IgD-negative memory B cell (primary cell): Measurements from ENCODE around the gene ZCCHC14. TPM values are rescaled to one million over a fixed set of nuclear protein-coding genes. Genes with fewer than 3 reads are reported as not detected.
A peak's percentile ranks its signal among the peaks of the same experiment; 100 is the strongest.

Experiments
- H3K27ac Mint-ChIP-seq, 3 donors: one replicate each; pipeline ENCODE4 v1.8.0; 2020 to 2022; ENCODE audit warnings: mild to moderate bottlenecking in 3 of 3, mixed read lengths in 3 of 3, moderate library complexity in 1 of 3
- H3K27me3 Mint-ChIP-seq: one replicate; pipeline ENCODE4 v1.8.0; 2021; ENCODE audit warnings: mixed read lengths
- H3K36me3 Mint-ChIP-seq: one replicate; pipeline ENCODE4 v1.8.0; 2020; ENCODE audit warnings: mild to moderate bottlenecking, mixed read lengths
- H3K4me1 Mint-ChIP-seq, 3 donors: one replicate each; pipeline ENCODE4 v1.8.0; 2020 to 2022; ENCODE audit warnings: mixed read lengths in 3 of 3, mild to moderate bottlenecking in 1 of 3
- H3K4me3 Mint-ChIP-seq, 4 donors: one replicate each; pipeline ENCODE4 v1.8.0; 2020 to 2022; ENCODE audit warnings: mild to moderate bottlenecking in 4 of 4, mixed read lengths in 4 of 4, moderate library complexity in 3 of 4
- H3K9me3 Mint-ChIP-seq, 3 donors: one replicate each; pipeline ENCODE4 v1.8.0; 2020 to 2021; ENCODE audit warnings: mixed read lengths in 3 of 3, mild to moderate bottlenecking in 1 of 3
- polyA plus RNA-seq: library from polyadenylated mRNA; unstranded; fragments of 300-500 nt; fragmentation: Illumina TruSeq; gene quantifications from one replicate; pipeline ENCODE4 v1.2.3, GENCODE V29; 2021

Gene ZCCHC14
- polyA plus RNA-seq, 1 donor from 2014 or later = 0.53 TPM

GRCh38 chr16:87466975-87467501 lies 25.8 kb downstream of the ZCCHC14 start:
- peaks cover 2% of the 10 kb centered on the region for H3K36me3 Mint-ChIP-seq
- H3K27ac Mint-ChIP-seq = no peak overlapping the region
- H3K9me3 Mint-ChIP-seq = no peaks in the 10 kb centered on the region
- H3K4me3 Mint-ChIP-seq = no peak overlapping the region
- H3K27me3 Mint-ChIP-seq = peaks cover 5% of the 10 kb centered on the region
- peaks cover 12 to 16% (median 16%) of the 10 kb centered on the region in 3 donors for H3K4me1 Mint-ChIP-seq

DNA sequence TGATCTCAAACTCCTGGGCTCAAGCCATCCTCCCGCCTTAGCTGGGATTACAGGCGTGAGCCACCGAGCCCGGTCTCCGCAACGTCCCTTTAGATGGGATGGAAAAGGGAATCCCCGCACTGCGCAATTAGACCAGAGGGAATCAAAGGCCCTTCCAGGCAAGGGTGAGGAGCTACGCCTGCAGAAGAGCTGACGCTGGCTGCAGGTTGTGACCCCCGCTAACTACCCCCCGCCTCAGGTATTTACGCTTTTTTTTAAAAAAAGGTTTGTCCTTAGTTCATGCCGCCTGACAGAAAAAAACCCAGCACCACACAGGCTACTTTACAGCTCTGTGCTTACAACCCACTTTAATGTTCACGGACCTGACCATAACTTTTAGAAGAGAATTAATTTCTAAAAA lies 26.9 kb downstream of the ZCCHC14 start:
- Mint-ChIP-seq H3K27ac (no peak overlapping the region), H3K4me1 (peaks cover 15 to 20% (median 16%) of the 10 kb centered on the region in 3 donors)

DNA sequence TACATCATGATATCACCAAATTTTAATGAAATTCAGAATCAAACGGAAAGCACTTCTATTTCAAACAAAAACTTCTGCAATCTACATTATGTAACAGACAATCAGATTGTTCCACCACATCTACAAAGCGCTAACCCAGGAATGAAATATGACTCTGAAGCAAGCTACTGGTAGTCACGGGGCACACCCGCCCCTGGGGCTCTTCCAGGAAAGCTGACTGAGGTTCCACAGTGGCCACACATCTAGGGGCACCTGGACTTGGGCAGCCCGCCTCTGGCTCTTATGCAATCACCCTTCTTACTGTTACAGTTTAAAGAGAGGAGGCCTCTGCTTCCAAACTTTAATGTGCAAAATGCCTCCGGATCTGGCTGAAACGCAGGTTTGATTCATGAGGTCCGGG lies 27.5 kb downstream of the ZCCHC14 start:
- Mint-ChIP-seq H3K4me3 (peak overlapping the region in 2 of 4 donors; percentile 79 to 84), H3K9me3 (no peaks in the 10 kb centered on the region), H3K27me3 (peaks cover 7% of the 10 kb centered on the region), H3K4me1 (peaks cover 15 to 20% (median 16%) of the 10 kb centered on the region in 3 donors), H3K36me3 (peaks cover 2% of the 10 kb centered on the region), H3K27ac (no peak overlapping the region)

More for the DNA sequence above, 26.9 kb downstream of the ZCCHC14 start:
- no peaks in the 10 kb centered on the region for H3K9me3 Mint-ChIP-seq
- H3K36me3 Mint-ChIP-seq = peaks cover 2% of the 10 kb centered on the region
- H3K27me3 Mint-ChIP-seq = peaks cover 6% of the 10 kb centered on the region
- H3K4me3 Mint-ChIP-seq = no peak overlapping the region

- Mint-ChIP-seq H3K9me3 (no peaks in the 10 kb centered on the region), H3K4me3 (peak overlapping the region in 3 of 4 donors; percentile 36 to 84 (median 79)), H3K27ac (no peak overlapping the region), H3K27me3 (peaks cover 7% of the 10 kb centered on the region), H3K4me1 (peaks cover 15 to 20% (median 16%) of the 10 kb centered on the region in 3 donors), H3K36me3 (peaks cover 2% of the 10 kb centered on the region)
These were observed 28.0 kb downstream of the ZCCHC14 start for GRCh38 chr16:87464691-87465300.

GRCh38 chr16:87463722-87464690 lies 28.8 kb downstream of the ZCCHC14 start:
- Mint-ChIP-seq H3K27me3 (peaks cover 7% of the 10 kb centered on the region), H3K27ac (peak overlapping the region in 2 of 3 donors; percentile 56 to 67), H3K4me3 (peak overlapping the region in 1 of 4 donors; percentile 27), H3K4me1 (peaks cover 15 to 20% (median 16%) of the 10 kb centered on the region in 3 donors), H3K9me3 (no peaks in the 10 kb centered on the region), H3K36me3 (no peaks in the 10 kb centered on the region)

DNA sequence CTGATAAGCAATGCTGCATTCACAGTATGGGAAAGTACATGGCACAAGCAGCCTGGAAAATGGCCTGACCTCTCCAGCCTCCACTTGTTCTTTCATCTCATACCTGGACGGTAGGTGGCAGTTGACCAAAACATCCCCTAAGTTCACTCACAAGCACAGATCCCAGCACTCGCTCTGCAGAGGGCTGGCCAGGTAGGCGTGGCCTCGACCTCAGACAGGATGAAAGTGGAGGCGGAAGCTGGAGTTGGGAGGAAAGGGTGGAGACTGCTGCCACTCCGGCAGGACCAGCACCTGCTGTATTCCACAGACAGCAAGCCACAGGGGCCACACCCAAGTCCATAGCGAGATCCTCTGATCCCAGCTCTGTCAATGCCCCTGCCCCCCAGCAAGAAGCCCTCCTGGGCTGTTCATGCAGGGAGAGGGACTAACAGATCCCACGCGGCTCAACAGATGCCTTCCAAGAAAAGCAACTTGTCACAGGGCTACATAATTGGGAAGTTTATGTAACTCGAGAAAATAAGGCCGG lies 31.3 kb downstream of the ZCCHC14 start:
- H3K27me3 Mint-ChIP-seq = peaks cover 7% of the 10 kb centered on the region
- peaks cover 2% of the 10 kb centered on the region for H3K36me3 Mint-ChIP-seq
- H3K9me3 Mint-ChIP-seq = no peaks in the 10 kb centered on the region
- no peak overlapping the region for H3K27ac Mint-ChIP-seq
- H3K4me3 Mint-ChIP-seq = no peak overlapping the region
- peaks cover 16 to 20% (median 17%) of the 10 kb centered on the region in 3 donors for H3K4me1 Mint-ChIP-seq

DNA sequence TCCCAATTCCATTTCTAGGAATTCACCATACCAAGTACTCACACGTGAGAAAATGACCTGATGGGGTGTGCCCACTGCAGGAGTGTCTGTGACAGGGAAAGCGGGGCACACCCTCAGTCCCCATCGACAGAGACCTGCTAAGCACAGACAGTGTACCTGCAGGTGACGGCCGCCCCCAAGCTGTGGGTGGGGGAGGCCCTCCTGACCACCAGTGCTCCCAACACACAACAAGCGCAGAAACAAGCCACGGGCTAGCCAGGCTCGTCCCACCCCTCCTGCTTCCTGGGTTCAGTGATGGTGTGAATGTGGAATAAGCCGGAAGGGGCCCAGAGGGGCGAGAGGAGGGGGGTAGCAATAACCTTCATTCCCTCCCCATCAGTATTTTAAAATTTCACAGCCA lies 31.9 kb downstream of the ZCCHC14 start:
- peaks cover 2% of the 10 kb centered on the region for H3K36me3 Mint-ChIP-seq
- H3K4me3 Mint-ChIP-seq = no peak overlapping the region

GRCh38 chr16:87459833-87460232 lies 33.0 kb downstream of the ZCCHC14 start:
- Mint-ChIP-seq H3K27ac (no peak overlapping the region), H3K4me1 (peaks cover 11 to 14% (median 12%) of the 10 kb centered on the region in 3 donors), H3K4me3 (no peak overlapping the region), H3K9me3 (no peaks in the 10 kb centered on the region), H3K27me3 (peaks cover 7% of the 10 kb centered on the region), H3K36me3 (peaks cover 2% of the 10 kb centered on the region)

More for the DNA sequence above, 31.9 kb downstream of the ZCCHC14 start:
- Mint-ChIP-seq H3K4me1 (peaks cover 16 to 20% (median 17%) of the 10 kb centered on the region in 3 donors), H3K9me3 (no peaks in the 10 kb centered on the region), H3K27me3 (peaks cover 7% of the 10 kb centered on the region), H3K27ac (no peak overlapping the region)

DNA sequence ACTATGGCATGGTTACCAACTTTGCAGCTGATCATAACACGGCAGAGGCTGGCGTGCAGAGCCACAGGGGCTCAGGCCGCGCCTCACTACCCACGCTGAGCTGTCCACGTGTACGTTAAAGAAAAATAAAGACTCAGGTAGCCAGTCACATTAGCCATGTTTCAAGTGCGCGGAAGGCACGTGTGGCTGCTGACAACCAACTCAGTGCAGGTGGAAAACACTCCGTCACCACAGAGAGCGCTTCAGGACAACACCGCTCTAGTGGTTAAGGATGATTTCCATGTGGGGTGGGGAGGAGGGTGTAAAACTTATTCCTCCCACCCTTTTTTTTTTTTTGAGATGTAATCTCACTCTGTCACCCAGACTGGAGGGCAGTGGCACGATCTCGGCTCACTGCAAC lies 33.8 kb downstream of the ZCCHC14 start:
- Mint-ChIP-seq H3K4me3 (no peak overlapping the region), H3K27ac (no peak overlapping the region), H3K36me3 (peaks cover 2% of the 10 kb centered on the region), H3K4me1 (peaks cover 3 to 6% (median 6%) of the 10 kb centered on the region in 3 donors), H3K9me3 (no peaks in the 10 kb centered on the region), H3K27me3 (peaks cover 7% of the 10 kb centered on the region)

- Mint-ChIP-seq H3K27me3 (peaks cover 5% of the 10 kb centered on the region), H3K27ac (no peak overlapping the region), H3K9me3 (no peaks in the 10 kb centered on the region), H3K4me1 (peaks cover 0 to 6% (median 4%) of the 10 kb centered on the region in 3 donors), H3K36me3 (peaks cover 2% of the 10 kb centered on the region), H3K4me3 (no peak overlapping the region)
These were observed 34.4 kb downstream of the ZCCHC14 start for GRCh38 chr16:87458424-87458915.

DNA sequence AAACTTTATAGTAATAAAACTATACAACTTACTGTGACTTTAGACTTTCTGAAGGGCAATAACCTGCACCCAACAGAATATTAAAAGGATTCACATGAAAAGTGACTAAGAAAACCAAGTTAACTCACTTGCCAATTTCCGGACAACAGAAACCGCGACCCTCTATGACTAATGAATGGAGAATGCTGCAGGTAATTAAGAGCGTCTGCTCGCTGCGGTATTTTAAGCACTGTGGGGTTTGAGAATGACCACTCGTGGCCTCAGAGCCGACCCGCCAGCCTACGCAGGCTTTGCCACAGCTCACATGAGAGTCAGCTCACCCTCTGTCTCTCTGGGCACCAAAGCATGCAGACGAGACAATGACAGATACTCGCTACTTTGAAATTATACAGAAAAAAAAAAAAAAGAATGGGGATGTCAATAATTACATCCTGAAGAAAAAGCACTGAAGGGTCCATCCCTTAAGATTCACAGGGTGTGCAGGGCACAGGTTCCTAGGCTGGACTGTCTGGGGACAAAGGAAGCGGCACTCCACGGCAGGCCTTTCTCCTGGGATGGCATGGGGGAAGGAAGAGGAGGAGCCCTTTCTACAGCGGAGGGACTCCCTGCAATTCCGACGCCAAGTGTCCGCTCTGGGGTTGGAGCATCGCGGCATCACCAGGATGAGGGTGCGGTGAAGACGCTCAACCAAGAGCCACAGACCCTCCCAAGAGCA lies 35.0 kb downstream of the ZCCHC14 start:
- Mint-ChIP-seq H3K27ac (no peak overlapping the region), H3K27me3 (peaks cover 5% of the 10 kb centered on the region), H3K4me1 (peaks cover 0 to 6% (median 4%) of the 10 kb centered on the region in 3 donors), H3K9me3 (no peaks in the 10 kb centered on the region), H3K36me3 (peaks cover 2% of the 10 kb centered on the region), H3K4me3 (no peak overlapping the region)

DNA sequence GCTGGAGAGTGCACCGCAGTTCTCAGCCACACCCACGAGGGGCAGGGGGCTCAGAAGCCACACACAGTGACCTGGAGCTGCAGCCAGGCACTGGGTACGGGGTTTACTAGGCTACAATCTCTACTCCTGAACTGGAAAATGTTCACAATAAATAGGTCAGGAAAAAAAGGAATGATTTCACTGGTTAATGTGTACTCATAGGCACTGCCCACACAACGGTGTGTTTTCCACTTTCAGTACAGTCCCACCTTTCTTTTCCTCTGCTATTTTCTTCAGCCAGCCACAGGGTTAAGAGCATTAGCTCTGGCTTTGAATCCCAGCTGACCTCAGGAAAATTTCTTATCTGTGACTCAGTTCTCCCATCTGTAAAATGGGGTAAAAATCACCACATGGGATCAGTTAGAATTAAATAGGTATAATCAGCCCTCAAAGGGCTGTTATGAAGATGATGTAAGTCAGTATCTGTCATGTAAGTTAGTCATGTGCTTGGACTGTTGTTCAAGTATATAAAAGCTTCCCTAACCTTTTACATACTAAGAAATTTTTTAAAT lies 35.7 kb downstream of the ZCCHC14 start:
- peaks cover 2% of the 10 kb centered on the region for H3K36me3 Mint-ChIP-seq

GRCh38 chr16:87454391-87454790 lies 38.4 kb downstream of the ZCCHC14 start:
- no peaks in the 10 kb centered on the region for H3K9me3 Mint-ChIP-seq
- no peak overlapping the region for H3K27ac Mint-ChIP-seq
- H3K4me1 Mint-ChIP-seq = peaks cover 0 to 4% (median 0%) of the 10 kb centered on the region in 3 donors
- peaks cover 3% of the 10 kb centered on the region for H3K27me3 Mint-ChIP-seq
- H3K36me3 Mint-ChIP-seq = peaks cover 5% of the 10 kb centered on the region
- H3K4me3 Mint-ChIP-seq = no peak overlapping the region

More for the DNA sequence above, 35.7 kb downstream of the ZCCHC14 start:
- H3K27me3 Mint-ChIP-seq = peaks cover 5% of the 10 kb centered on the region
- peaks cover 0 to 5% (median 4%) of the 10 kb centered on the region in 3 donors for H3K4me1 Mint-ChIP-seq
- H3K4me3 Mint-ChIP-seq = no peak overlapping the region
- H3K27ac Mint-ChIP-seq = no peak overlapping the region
- H3K9me3 Mint-ChIP-seq = no peaks in the 10 kb centered on the region

GRCh38 chr16:87453326-87453725 lies 39.5 kb downstream of the ZCCHC14 start:
- H3K27me3 Mint-ChIP-seq = peaks cover 3% of the 10 kb centered on the region
- no peak overlapping the region for H3K27ac Mint-ChIP-seq
- H3K4me3 Mint-ChIP-seq = peak overlapping the region in 1 of 4 donors; percentile 37
- peaks cover 0 to 4% (median 0%) of the 10 kb centered on the region in 3 donors for H3K4me1 Mint-ChIP-seq
- H3K9me3 Mint-ChIP-seq = no peaks in the 10 kb centered on the region
- H3K36me3 Mint-ChIP-seq = peaks cover 3% of the 10 kb centered on the region
